Endodermal cell (in vitro differentiated cells): ENCODE results near the gene MTHFD2L. TPM values are rescaled to one million over a fixed set of nuclear protein-coding genes. Genes with fewer than 3 reads are reported as not detected.

ENCODE experiments used
- DNase-seq: peaks from one replicate; pipeline ENCODE4 v3.0.0-alpha.2; 2017
- H3K27ac ChIP-seq: 2 replicates; pipeline ENCODE4 v1.5.1; 2013; ENCODE audit warnings: mild to moderate bottlenecking, low read depth, low read length, moderate library complexity
- H3K27me3 ChIP-seq: 2 replicates; pipeline ENCODE4 v1.6.1; 2013; ENCODE audit warnings: mild to moderate bottlenecking, low read length, moderate library complexity; ENCODE audit not compliant: insufficient read depth, control insufficient read depth, poor library complexity, severe bottlenecking
- H3K36me3 ChIP-seq: 2 replicates; pipeline ENCODE4 v1.7.0; 2013; ENCODE audit warnings: mild to moderate bottlenecking, low read length, moderate library complexity; ENCODE audit not compliant: control insufficient read depth, insufficient read depth
- H3K4me1 ChIP-seq: one replicate; pipeline ENCODE4 v1.7.0; 2013; ENCODE audit warnings: low read length; ENCODE audit not compliant: control insufficient read depth, insufficient read depth
- H3K4me3 ChIP-seq: 2 replicates; pipeline ENCODE4 v1.5.1; 2013; ENCODE audit warnings: mild to moderate bottlenecking, low read length, moderate library complexity
- H3K9ac ChIP-seq: 2 replicates; pipeline ENCODE4 v1.6.1; 2013; ENCODE audit warnings: mild to moderate bottlenecking, low read length, moderate library complexity; ENCODE audit not compliant: poor library complexity, severe bottlenecking; ENCODE audit errors: extremely low read depth
- H3K9me3 ChIP-seq: 2 replicates; pipeline ENCODE4 v1.6.1; 2013; ENCODE audit warnings: mild to moderate bottlenecking, low read length, moderate library complexity; ENCODE audit not compliant: control insufficient read depth
- H3K27ac Mint-ChIP-seq: 2 replicates; pipeline ENCODE4 v1.8.0; 2020; ENCODE audit warnings: mixed read lengths
- H3K27me3 Mint-ChIP-seq: 2 replicates; pipeline ENCODE4 v1.8.0; 2021; ENCODE audit warnings: mild to moderate bottlenecking, mixed read lengths; ENCODE audit not compliant: insufficient read depth
- H3K36me3 Mint-ChIP-seq: 2 replicates; pipeline ENCODE4 v1.8.0; 2020; ENCODE audit warnings: low read depth, mixed read lengths
- H3K4me1 Mint-ChIP-seq: 2 replicates; pipeline ENCODE4 v1.8.0; 2020; ENCODE audit warnings: mixed read lengths
- H3K4me3 Mint-ChIP-seq: 2 replicates; pipeline ENCODE4 v1.8.0; 2020; ENCODE audit warnings: mild to moderate bottlenecking, moderate library complexity, mixed read lengths
- H3K9me3 Mint-ChIP-seq: 2 replicates; pipeline ENCODE4 v1.8.0; 2020; ENCODE audit warnings: mild to moderate bottlenecking, mixed read lengths
- CTCF ChIP-seq: fragments of 200-600 bp; sonication (generic); conservative IDR thresholded peaks from 2 replicates; pipeline ENCODE4 v1.5.0; 2021; ENCODE audit warnings: antibody characterized with exemption, mild to moderate bottlenecking
- WGBS, 2 experiments: methylation state at CpG; one replicate each; pipeline versions ENCODE4 v1.1.5 to v1.1.7; 2013; ENCODE audit warnings: missing lambda C conversion rate in 2 of 2, mixed read lengths in 1 of 2; ENCODE audit not compliant: insufficient coverage in 1 of 2, insufficient read length in 1 of 2; 5-methylcytosine and 5-hydroxymethylcytosine counted together
- total RNA-seq, 2 donors: library from RNA; stranded (reverse); fragmentation: NEBNext Ultra II Directional in 1 of 2; extraction: Animal tissue kit (Norgen Biotek cat#: 25700) in 1 of 2; gene quantifications; 2 replicates in 1 of 2; 3 replicates in 1 of 2; pipeline ENCODE4 v1.2.1, GENCODE V29; 2021

Gene MTHFD2L
- total RNA-seq, 2 donors from 2014 or later, result 10.4 to 11.5 TPM

GRCh38 chr4:74307170-74307569, 149.3 kb downstream of the MTHFD2L start:
- H3K36me3 Mint-ChIP-seq, result no peaks in the 10 kb centered on the region
- no peak overlapping the region for H3K27ac ChIP-seq
- no peak overlapping the region for H3K4me3 ChIP-seq
- no peak for DNase-seq
- no peaks in the 10 kb centered on the region for H3K27me3 Mint-ChIP-seq
- WGBS, 2 experiments, result no CpG with 5 or more reads among the region's 1 CpG
- no peak overlapping the region for H3K9ac ChIP-seq
- TF ChIP-seq CTCF, result no peak
- H3K36me3 ChIP-seq, result no peaks in the 10 kb centered on the region
- H3K4me3 Mint-ChIP-seq, result no peak overlapping the region
- H3K4me1 Mint-ChIP-seq, result no peaks in the 10 kb centered on the region
- H3K27ac Mint-ChIP-seq, result no peak overlapping the region
- H3K4me1 ChIP-seq, result no peaks in the 10 kb centered on the region
- H3K9me3 Mint-ChIP-seq, result no peaks in the 10 kb centered on the region
- H3K9me3 ChIP-seq, result no peaks in the 10 kb centered on the region
- H3K27me3 ChIP-seq, result no peaks in the 10 kb centered on the region

- 94 to 100% methylated on average over 2 to 5 of the region's 5 CpGs for WGBS, 2 experiments
- no peaks in the 10 kb centered on the region for H3K4me1 Mint-ChIP-seq
- Histone ChIP-seq H3K9me3 (no peaks in the 10 kb centered on the region), H3K9ac (no peak within 1 kb of the TSS), H3K4me3 (no peak within 1 kb of the TSS), H3K27me3 (no peaks in the 10 kb centered on the region), H3K27ac (no peak within 1 kb of the TSS), H3K36me3 (no peaks in the 10 kb centered on the region), H3K4me1 (no peaks in the 10 kb centered on the region)
- H3K27ac Mint-ChIP-seq, result no peak within 1 kb of the TSS
- H3K36me3 Mint-ChIP-seq, result no peaks in the 10 kb centered on the region
- H3K27me3 Mint-ChIP-seq, result no peaks in the 10 kb centered on the region
- no peak for DNase-seq
- H3K9me3 Mint-ChIP-seq, result no peaks in the 10 kb centered on the region
- no peak for TF ChIP-seq CTCF
- no peak within 1 kb of the TSS for H3K4me3 Mint-ChIP-seq
These were observed 150.3 kb downstream of the MTHFD2L start, which contains the start of gene EPGN for GRCh38 chr4:74308215-74308614. Gene EPGN (plus strand): TSS chr4:74308470. CDS start chr4:74308534, 64 bp downstream.

GRCh38 chr4:74309223-74309622, 151.3 kb downstream of the MTHFD2L start:
- no peak for DNase-seq
- Histone ChIP-seq H3K27me3 (no peaks in the 10 kb centered on the region), H3K36me3 (no peaks in the 10 kb centered on the region), H3K4me3 (no peak overlapping the region), H3K9me3 (no peaks in the 10 kb centered on the region), H3K4me1 (no peaks in the 10 kb centered on the region), H3K27ac (no peak overlapping the region), H3K9ac (no peak overlapping the region)
- Mint-ChIP-seq H3K27ac (no peak overlapping the region), H3K4me3 (no peak overlapping the region), H3K27me3 (no peaks in the 10 kb centered on the region), H3K9me3 (no peaks in the 10 kb centered on the region), H3K36me3 (no peaks in the 10 kb centered on the region), H3K4me1 (no peaks in the 10 kb centered on the region)
- no peak for TF ChIP-seq CTCF
